GM12878 (cell line): ENCODE measurements around the gene CD27. TPM values are rescaled to one million over a fixed set of nuclear protein-coding genes. Genes with fewer than 3 reads are reported as not detected.
A peak's percentile ranks its signal among the peaks of the same experiment; 100 is the strongest.

Experiments
- CHD4 ChIP-seq: fragments of 200-600 bp; sonication (generic); IDR thresholded peaks from 2 replicates; pipeline ENCODE4 v1.6.1; 2016; ENCODE audit warnings: mild to moderate bottlenecking
- EED ChIP-seq: sonication (generic); IDR thresholded peaks from 2 replicates; pipeline ENCODE4 v1.6.1; 2016; ENCODE audit warnings: antibody characterized with exemption, low read depth
- IKZF2 ChIP-seq, 2 experiments: fragments of 450-650 bp; IDR thresholded peaks; 2 replicates each; pipeline ENCODE4 v1.6.1; 2017; ENCODE audit warnings: mild to moderate bottlenecking in 2 of 2, moderate library complexity in 2 of 2
- MXI1 ChIP-seq: fragments of 150-350 bp; IDR thresholded peaks from 2 replicates; pipeline ENCODE4 v1.6.1; 2011; ENCODE audit warnings: low read depth, mild to moderate bottlenecking, inconsistent platforms, low read length, improper control_type of control experiment
- RAD51 ChIP-seq: fragments of 450-650 bp; IDR thresholded peaks from 2 replicates; pipeline ENCODE4 v1.6.1; 2016; ENCODE audit warnings: moderate library complexity, mild to moderate bottlenecking, inconsistent platforms
- RELA ChIP-seq: fragments of 450-650 bp; IDR thresholded peaks from 2 replicates; pipeline ENCODE4 v1.8.0; 2014; ENCODE audit warnings: borderline replicate concordance; ENCODE audit not compliant: partially characterized antibody
- TCF12 ChIP-seq: IDR thresholded peaks from 2 replicates; pipeline ENCODE4 v1.6.1; 2011; ENCODE audit warnings: low read depth, mild to moderate bottlenecking, low read length
- ZNF384 ChIP-seq: IDR thresholded peaks from 2 replicates; pipeline ENCODE4 v1.6.1; 2012; ENCODE audit warnings: low read depth, mild to moderate bottlenecking, low read length, improper control_type of control experiment, borderline replicate concordance
- polyA plus RNA-seq, 11 experiments: library from polyadenylated mRNA; depleted of rRNA in 4 of 11; unstranded in 6 of 11; stranded (reverse) in 5 of 11; fragments of >200 nt; fragmentation: Nextera tagmentation in 4 of 11; fragmentation: Illumina TruSeq in 1 of 11; extraction: Ambion mirVana in 4 of 11; extraction: Trizol in 1 of 11; gene quantifications; 1 replicate in 1 of 11; 2 replicates in 10 of 11; pipeline versions ENCODE4 v1.2.1 to v1.2.3, GENCODE V29; 2011 to 2016; ENCODE audit warnings: inconsistent platforms in 2 of 11, missing spikeins in 2 of 11, low read depth in 1 of 11
- total RNA-seq, 4 experiments: library from RNA; depleted of rRNA in 3 of 4; stranded (reverse); fragments of >200 nt in 3 of 4; fragmentation: Illumina TruSeq in 1 of 4; extraction: Trizol in 1 of 4; gene quantifications; 2 replicates each; pipeline versions ENCODE4 v1.2.1 to v1.2.3, GENCODE V29; 2013 to 2021
- TF ChIP-seq, protein P1 (sequence below): fragments of 450-650 bp; IDR thresholded peaks from 2 replicates; pipeline ENCODE4 v1.6.1; 2017; ENCODE audit warnings: borderline replicate concordance
- TF ChIP-seq, protein P2 (sequence below): IDR thresholded peaks from 2 replicates; pipeline ENCODE4 v1.6.1; 2012; ENCODE audit warnings: mild to moderate bottlenecking, low read depth, low read length
- TF ChIP-seq, protein P3 (sequence below): fragments of 450-650 bp; IDR thresholded peaks from 2 replicates; pipeline ENCODE4 v1.6.1; 2018; ENCODE audit warnings: mild to moderate bottlenecking, low read depth, moderate library complexity; ENCODE audit not compliant: partially characterized antibody
- TF ChIP-seq, protein P4 (sequence below): fragments of 450-650 bp; conservative IDR thresholded peaks from 2 replicates; pipeline ENCODE4 v1.6.1; 2017; ENCODE audit warnings: mild to moderate bottlenecking, moderate library complexity
- TF ChIP-seq, protein P5 (sequence below): IDR thresholded peaks from 2 replicates; pipeline ENCODE4 v1.6.1; 2011; ENCODE audit warnings: borderline replicate concordance, low read depth, mild to moderate bottlenecking, moderate library complexity, low read length; ENCODE audit not compliant: insufficient read depth, poor library complexity, severe bottlenecking
- TF ChIP-seq, protein P6 (sequence below): fragments of 450-650 bp; IDR thresholded peaks from 2 replicates; pipeline ENCODE4 v1.6.1; 2016; ENCODE audit warnings: mild to moderate bottlenecking

Gene CD27
- total and polyA plus RNA-seq, 10 of the 15 experiments (the other 5 are each of a cell fraction or from before 2014, with no cell fraction given) = 4.9 to 184 (median 106) TPM

DNA sequence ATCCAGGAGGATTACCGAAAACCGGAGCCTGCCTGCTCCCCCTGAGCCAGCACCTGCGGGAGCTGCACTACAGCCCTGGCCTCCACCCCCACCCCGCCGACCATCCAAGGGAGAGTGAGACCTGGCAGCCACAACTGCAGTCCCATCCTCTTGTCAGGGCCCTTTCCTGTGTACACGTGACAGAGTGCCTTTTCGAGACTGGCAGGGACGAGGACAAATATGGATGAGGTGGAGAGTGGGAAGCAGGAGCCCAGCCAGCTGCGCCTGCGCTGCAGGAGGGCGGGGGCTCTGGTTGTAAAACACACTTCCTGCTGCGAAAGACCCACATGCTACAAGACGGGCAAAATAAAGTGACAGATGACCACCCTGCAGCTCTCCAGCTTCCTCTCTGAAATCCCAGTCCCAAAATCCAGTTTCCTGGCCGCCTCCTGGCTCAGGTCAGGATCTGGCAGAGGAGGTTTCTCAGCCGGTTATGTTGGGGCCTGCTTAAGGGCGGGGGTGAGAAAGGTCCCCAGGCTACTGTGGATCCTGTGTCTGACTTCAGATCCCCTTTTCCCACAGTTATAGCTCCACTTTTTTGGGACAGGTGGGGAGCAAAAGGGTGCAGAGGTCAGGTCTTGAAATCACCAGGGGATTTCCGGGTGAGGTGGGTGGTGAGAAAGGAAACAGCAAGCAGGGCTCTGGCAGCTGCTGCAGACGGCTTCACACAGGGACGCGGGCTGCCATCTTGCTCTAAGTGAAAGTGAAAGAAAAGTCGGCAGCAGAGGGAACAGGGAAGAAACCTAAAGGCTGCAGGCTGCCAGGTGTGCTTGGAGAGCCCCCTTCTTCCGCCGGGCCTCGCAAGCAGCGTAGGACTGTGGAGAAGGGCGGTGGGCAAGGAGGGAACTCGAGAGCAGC is 6.8 kb downstream of the CD27 start, which contains the start of gene TAPBPL (continued):
- TF ChIP-seq, protein P1, sequence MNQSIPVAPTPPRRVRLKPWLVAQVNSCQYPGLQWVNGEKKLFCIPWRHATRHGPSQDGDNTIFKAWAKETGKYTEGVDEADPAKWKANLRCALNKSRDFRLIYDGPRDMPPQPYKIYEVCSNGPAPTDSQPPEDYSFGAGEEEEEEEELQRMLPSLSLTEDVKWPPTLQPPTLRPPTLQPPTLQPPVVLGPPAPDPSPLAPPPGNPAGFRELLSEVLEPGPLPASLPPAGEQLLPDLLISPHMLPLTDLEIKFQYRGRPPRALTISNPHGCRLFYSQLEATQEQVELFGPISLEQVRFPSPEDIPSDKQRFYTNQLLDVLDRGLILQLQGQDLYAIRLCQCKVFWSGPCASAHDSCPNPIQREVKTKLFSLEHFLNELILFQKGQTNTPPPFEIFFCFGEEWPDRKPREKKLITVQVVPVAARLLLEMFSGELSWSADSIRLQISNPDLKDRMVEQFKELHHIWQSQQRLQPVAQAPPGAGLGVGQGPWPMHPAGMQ = peak; percentile 53; the same call in 1 of the 2 replicates
- TF ChIP-seq RELA = peak; percentile 89
- no peak for TF ChIP-seq ZNF384
- TF ChIP-seq, protein P2, sequence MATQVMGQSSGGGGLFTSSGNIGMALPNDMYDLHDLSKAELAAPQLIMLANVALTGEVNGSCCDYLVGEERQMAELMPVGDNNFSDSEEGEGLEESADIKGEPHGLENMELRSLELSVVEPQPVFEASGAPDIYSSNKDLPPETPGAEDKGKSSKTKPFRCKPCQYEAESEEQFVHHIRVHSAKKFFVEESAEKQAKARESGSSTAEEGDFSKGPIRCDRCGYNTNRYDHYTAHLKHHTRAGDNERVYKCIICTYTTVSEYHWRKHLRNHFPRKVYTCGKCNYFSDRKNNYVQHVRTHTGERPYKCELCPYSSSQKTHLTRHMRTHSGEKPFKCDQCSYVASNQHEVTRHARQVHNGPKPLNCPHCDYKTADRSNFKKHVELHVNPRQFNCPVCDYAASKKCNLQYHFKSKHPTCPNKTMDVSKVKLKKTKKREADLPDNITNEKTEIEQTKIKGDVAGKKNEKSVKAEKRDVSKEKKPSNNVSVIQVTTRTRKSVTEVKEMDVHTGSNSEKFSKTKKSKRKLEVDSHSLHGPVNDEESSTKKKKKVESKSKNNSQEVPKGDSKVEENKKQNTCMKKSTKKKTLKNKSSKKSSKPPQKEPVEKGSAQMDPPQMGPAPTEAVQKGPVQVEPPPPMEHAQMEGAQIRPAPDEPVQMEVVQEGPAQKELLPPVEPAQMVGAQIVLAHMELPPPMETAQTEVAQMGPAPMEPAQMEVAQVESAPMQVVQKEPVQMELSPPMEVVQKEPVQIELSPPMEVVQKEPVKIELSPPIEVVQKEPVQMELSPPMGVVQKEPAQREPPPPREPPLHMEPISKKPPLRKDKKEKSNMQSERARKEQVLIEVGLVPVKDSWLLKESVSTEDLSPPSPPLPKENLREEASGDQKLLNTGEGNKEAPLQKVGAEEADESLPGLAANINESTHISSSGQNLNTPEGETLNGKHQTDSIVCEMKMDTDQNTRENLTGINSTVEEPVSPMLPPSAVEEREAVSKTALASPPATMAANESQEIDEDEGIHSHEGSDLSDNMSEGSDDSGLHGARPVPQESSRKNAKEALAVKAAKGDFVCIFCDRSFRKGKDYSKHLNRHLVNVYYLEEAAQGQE = no peak
- TF ChIP-seq IKZF2 (IDR thresholded peaks at IDR 0.05) = peak; percentile 88 to 94
- no peak for TF ChIP-seq CHD4
- peak; percentile 90 for TF ChIP-seq TCF12
- TF ChIP-seq, protein P3, sequence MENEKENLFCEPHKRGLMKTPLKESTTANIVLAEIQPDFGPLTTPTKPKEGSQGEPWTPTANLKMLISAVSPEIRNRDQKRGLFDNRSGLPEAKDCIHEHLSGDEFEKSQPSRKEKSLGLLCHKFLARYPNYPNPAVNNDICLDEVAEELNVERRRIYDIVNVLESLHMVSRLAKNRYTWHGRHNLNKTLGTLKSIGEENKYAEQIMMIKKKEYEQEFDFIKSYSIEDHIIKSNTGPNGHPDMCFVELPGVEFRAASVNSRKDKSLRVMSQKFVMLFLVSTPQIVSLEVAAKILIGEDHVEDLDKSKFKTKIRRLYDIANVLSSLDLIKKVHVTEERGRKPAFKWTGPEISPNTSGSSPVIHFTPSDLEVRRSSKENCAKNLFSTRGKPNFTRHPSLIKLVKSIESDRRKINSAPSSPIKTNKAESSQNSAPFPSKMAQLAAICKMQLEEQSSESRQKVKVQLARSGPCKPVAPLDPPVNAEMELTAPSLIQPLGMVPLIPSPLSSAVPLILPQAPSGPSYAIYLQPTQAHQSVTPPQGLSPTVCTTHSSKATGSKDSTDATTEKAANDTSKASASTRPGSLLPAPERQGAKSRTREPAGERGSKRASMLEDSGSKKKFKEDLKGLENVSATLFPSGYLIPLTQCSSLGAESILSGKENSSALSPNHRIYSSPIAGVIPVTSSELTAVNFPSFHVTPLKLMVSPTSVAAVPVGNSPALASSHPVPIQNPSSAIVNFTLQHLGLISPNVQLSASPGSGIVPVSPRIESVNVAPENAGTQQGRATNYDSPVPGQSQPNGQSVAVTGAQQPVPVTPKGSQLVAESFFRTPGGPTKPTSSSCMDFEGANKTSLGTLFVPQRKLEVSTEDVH = peak; percentile 32
- peak; percentile 68 for TF ChIP-seq MXI1
- TF ChIP-seq, protein P4, sequence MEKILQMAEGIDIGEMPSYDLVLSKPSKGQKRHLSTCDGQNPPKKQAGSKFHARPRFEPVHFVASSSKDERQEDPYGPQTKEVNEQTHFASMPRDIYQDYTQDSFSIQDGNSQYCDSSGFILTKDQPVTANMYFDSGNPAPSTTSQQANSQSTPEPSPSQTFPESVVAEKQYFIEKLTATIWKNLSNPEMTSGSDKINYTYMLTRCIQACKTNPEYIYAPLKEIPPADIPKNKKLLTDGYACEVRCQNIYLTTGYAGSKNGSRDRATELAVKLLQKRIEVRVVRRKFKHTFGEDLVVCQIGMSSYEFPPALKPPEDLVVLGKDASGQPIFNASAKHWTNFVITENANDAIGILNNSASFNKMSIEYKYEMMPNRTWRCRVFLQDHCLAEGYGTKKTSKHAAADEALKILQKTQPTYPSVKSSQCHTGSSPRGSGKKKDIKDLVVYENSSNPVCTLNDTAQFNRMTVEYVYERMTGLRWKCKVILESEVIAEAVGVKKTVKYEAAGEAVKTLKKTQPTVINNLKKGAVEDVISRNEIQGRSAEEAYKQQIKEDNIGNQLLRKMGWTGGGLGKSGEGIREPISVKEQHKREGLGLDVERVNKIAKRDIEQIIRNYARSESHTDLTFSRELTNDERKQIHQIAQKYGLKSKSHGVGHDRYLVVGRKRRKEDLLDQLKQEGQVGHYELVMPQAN = peak; percentile 17; the same call in 1 of the 2 replicates
- TF ChIP-seq, protein P5, sequence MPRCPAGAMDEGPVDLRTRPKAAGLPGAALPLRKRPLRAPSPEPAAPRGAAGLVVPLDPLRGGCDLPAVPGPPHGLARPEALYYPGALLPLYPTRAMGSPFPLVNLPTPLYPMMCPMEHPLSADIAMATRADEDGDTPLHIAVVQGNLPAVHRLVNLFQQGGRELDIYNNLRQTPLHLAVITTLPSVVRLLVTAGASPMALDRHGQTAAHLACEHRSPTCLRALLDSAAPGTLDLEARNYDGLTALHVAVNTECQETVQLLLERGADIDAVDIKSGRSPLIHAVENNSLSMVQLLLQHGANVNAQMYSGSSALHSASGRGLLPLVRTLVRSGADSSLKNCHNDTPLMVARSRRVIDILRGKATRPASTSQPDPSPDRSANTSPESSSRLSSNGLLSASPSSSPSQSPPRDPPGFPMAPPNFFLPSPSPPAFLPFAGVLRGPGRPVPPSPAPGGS = peak; percentile 68
- no peak for TF ChIP-seq RAD51
- TF ChIP-seq EED = peak; percentile 95
- TF ChIP-seq, protein P6, sequence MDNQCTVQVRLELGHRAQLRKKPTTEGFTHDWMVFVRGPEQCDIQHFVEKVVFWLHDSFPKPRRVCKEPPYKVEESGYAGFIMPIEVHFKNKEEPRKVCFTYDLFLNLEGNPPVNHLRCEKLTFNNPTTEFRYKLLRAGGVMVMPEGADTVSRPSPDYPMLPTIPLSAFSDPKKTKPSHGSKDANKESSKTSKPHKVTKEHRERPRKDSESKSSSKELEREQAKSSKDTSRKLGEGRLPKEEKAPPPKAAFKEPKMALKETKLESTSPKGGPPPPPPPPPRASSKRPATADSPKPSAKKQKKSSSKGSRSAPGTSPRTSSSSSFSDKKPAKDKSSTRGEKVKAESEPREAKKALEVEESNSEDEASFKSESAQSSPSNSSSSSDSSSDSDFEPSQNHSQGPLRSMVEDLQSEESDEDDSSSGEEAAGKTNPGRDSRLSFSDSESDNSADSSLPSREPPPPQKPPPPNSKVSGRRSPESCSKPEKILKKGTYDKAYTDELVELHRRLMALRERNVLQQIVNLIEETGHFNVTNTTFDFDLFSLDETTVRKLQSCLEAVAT = no peak
